BLaER1 (cell line): ENCODE measurements around the gene ETFB.

Experiments used
- H3K27ac ChIP-seq: shearing (Covaris generic); formaldehyde crosslinking; 2 replicates; pipeline ENCODE4 v1.8.1; 2022
- H3K27me3 ChIP-seq: shearing (Covaris generic); formaldehyde crosslinking; 2 replicates; pipeline ENCODE4 v1.8.1; 2022
- H3K36me3 ChIP-seq: shearing (Covaris generic); formaldehyde crosslinking; 2 replicates; pipeline ENCODE4 v1.8.1; 2022
- H3K4me1 ChIP-seq: shearing (Covaris generic); formaldehyde crosslinking; 2 replicates; pipeline ENCODE4 v1.8.1; 2022
- H3K4me2 ChIP-seq: shearing (Covaris generic); formaldehyde crosslinking; 2 replicates; pipeline ENCODE4 v1.8.1; 2022
- H3K4me3 ChIP-seq: shearing (Covaris generic); formaldehyde crosslinking; 2 replicates; pipeline ENCODE4 v1.8.1; 2022
- H3K9ac ChIP-seq: shearing (Covaris generic); formaldehyde crosslinking; 2 replicates; pipeline ENCODE4 v1.8.1; 2022
- H3K9me3 ChIP-seq: shearing (Covaris generic); formaldehyde crosslinking; 2 replicates; pipeline ENCODE4 v1.8.1; 2022
- H4K20me1 ChIP-seq: shearing (Covaris generic); formaldehyde crosslinking; 2 replicates; pipeline ENCODE4 v1.8.1; 2022
- Cebpa-rat ChIP-seq: shearing (Covaris generic); IDR thresholded peaks from 2 replicates; pipeline ENCODE4 v1.8.1; 2022

The ETFB gene

GRCh38 chr19:51341066-51341465 lies 25.1 kb downstream of the ETFB start:
- Histone ChIP-seq H3K36me3 (peaks cover 15% of the 10 kb centered on the region), H3K9me3 (no peaks in the 10 kb centered on the region), H3K9ac (no peak overlapping the region), H3K4me2 (peak overlapping the region; percentile 98), H3K27ac (no peak overlapping the region), H3K27me3 (peaks cover 13% of the 10 kb centered on the region), H3K4me1 (peaks cover 37% of the 10 kb centered on the region), H3K4me3 (0 out of 2 replicates have a peak overlapping the region, but pooled peaks have one; percentile 71), H4K20me1 (no peaks in the 10 kb centered on the region)
- no peak for TF ChIP-seq Cebpa-rat

GRCh38 chr19:51339687-51340656 lies 26.2 kb downstream of the ETFB start:
- Histone ChIP-seq H3K9me3 (no peaks in the 10 kb centered on the region), H3K27ac (peak overlapping the region; percentile 68), H3K4me2 (peak overlapping the region; percentile 98), H3K27me3 (peaks cover 13% of the 10 kb centered on the region), H3K4me1 (peaks cover 36% of the 10 kb centered on the region), H4K20me1 (no peaks in the 10 kb centered on the region), H3K9ac (peak overlapping the region; percentile 70), H3K36me3 (peaks cover 5% of the 10 kb centered on the region), H3K4me3 (peak overlapping the region; percentile 71)
- TF ChIP-seq Cebpa-rat, result no peak

GRCh38 chr19:51339313-51339686 lies 26.9 kb downstream of the ETFB start:
- no peak for TF ChIP-seq Cebpa-rat
- H3K4me2 ChIP-seq, result peak overlapping the region; percentile 98
- H3K4me3 ChIP-seq, result peak overlapping the region; percentile 71
- H3K27me3 ChIP-seq, result peaks cover 13% of the 10 kb centered on the region
- peak overlapping the region; percentile 65 for H3K9ac ChIP-seq
- peaks cover 30% of the 10 kb centered on the region for H3K4me1 ChIP-seq
- H3K9me3 ChIP-seq, result no peaks in the 10 kb centered on the region
- no peaks in the 10 kb centered on the region for H3K36me3 ChIP-seq
- no peak overlapping the region; the same call in 1 of the 2 replicates for H3K27ac ChIP-seq
- no peaks in the 10 kb centered on the region for H4K20me1 ChIP-seq

- Histone ChIP-seq H4K20me1 (no peaks in the 10 kb centered on the region), H3K9ac (peak overlapping the region; percentile 65), H3K36me3 (no peaks in the 10 kb centered on the region), H3K4me1 (peaks cover 24% of the 10 kb centered on the region), H3K27me3 (peaks cover 13% of the 10 kb centered on the region), H3K27ac (peak overlapping the region; percentile 36), H3K4me3 (peak overlapping the region; percentile 71), H3K4me2 (peak overlapping the region; percentile 98), H3K9me3 (no peaks in the 10 kb centered on the region)
- no peak for TF ChIP-seq Cebpa-rat
These were observed 27.4 kb downstream of the ETFB start for GRCh38 chr19:51338563-51339312.

- peak overlapping the region; percentile 98 for H3K4me2 ChIP-seq
- H3K4me1 ChIP-seq, result peaks cover 22% of the 10 kb centered on the region
- H3K36me3 ChIP-seq, result no peaks in the 10 kb centered on the region
- peak overlapping the region; percentile 36 for H3K27ac ChIP-seq
- peak overlapping the region; percentile 71 for H3K4me3 ChIP-seq
- peak overlapping the region; percentile 65 for H3K9ac ChIP-seq
- H3K27me3 ChIP-seq, result peaks cover 13% of the 10 kb centered on the region
- TF ChIP-seq Cebpa-rat, result no peak
- no peaks in the 10 kb centered on the region for H4K20me1 ChIP-seq
- H3K9me3 ChIP-seq, result no peaks in the 10 kb centered on the region
These were observed 28.2 kb downstream of the ETFB start for GRCh38 chr19:51337861-51338562.

- peaks cover 13% of the 10 kb centered on the region for H3K27me3 ChIP-seq
- no peak overlapping the region for H3K4me3 ChIP-seq
- H3K4me2 ChIP-seq, result no peak overlapping the region
- H3K9ac ChIP-seq, result no peak overlapping the region
- no peaks in the 10 kb centered on the region for H3K36me3 ChIP-seq
- H3K9me3 ChIP-seq, result no peaks in the 10 kb centered on the region
- no peaks in the 10 kb centered on the region for H4K20me1 ChIP-seq
- H3K27ac ChIP-seq, result no peak overlapping the region
- H3K4me1 ChIP-seq, result peaks cover 15% of the 10 kb centered on the region
- TF ChIP-seq Cebpa-rat, result no peak
These were observed 28.9 kb downstream of the ETFB start for GRCh38 chr19:51337141-51337860.

- Histone ChIP-seq H3K9ac (no peak overlapping the region), H3K4me1 (peaks cover 8% of the 10 kb centered on the region), H4K20me1 (no peaks in the 10 kb centered on the region), H3K4me2 (no peak overlapping the region), H3K27me3 (0 out of 2 replicates have a peak, but pooled peaks cover 4% of the 10 kb centered on the region), H3K9me3 (peaks cover 17% of the 10 kb centered on the region), H3K36me3 (peaks cover 11% of the 10 kb centered on the region), H3K4me3 (no peak overlapping the region), H3K27ac (no peak overlapping the region)
- no peak for TF ChIP-seq Cebpa-rat
These were observed 32.2 kb downstream of the ETFB start for GRCh38 chr19:51333836-51334460.

GRCh38 chr19:51331716-51332115 lies 34.5 kb downstream of the ETFB start:
- H3K27ac ChIP-seq, result no peak overlapping the region
- no peak for TF ChIP-seq Cebpa-rat
- H3K4me3 ChIP-seq, result no peak overlapping the region
- peaks cover 25% of the 10 kb centered on the region for H3K9me3 ChIP-seq
- peaks cover 25% of the 10 kb centered on the region for H3K27me3 ChIP-seq
- H3K36me3 ChIP-seq, result peaks cover 11% of the 10 kb centered on the region
- H3K4me1 ChIP-seq, result no peaks in the 10 kb centered on the region
- no peak overlapping the region for H3K4me2 ChIP-seq
- no peaks in the 10 kb centered on the region for H4K20me1 ChIP-seq
- H3K9ac ChIP-seq, result no peak overlapping the region
